Measurements from ENCODE around the gene ASCC1. TPM values are rescaled to one million over a fixed set of nuclear protein-coding genes. Genes with fewer than 3 reads are reported as not detected.

The ASCC1 gene
- 25.7 TPM for total RNA-seq

- peak; percentile 76 to 79 for DNase-seq (ENCODE audit: low spot score in 2 of 2)
- FAIRE-seq, result no peak
Observed at GRCh38 chr10:72215611-72216549, at the start of gene ASCC1, which contains the start of gene ANAPC16. ASCC1 (minus strand) TSS chr10:72216276; CDS start chr10:72213298, 2,978 bp downstream. ANAPC16 (plus strand) TSS chr10:72216012; CDS start chr10:72223915, 7,903 bp downstream.

- DNase-seq (ENCODE audit: low spot score in 2 of 2) (no peak), FAIRE-seq (no peak)
Observed at GRCh38 chr10:72265508-72265907, 49.4 kb upstream of the ASCC1 start.

DNA sequence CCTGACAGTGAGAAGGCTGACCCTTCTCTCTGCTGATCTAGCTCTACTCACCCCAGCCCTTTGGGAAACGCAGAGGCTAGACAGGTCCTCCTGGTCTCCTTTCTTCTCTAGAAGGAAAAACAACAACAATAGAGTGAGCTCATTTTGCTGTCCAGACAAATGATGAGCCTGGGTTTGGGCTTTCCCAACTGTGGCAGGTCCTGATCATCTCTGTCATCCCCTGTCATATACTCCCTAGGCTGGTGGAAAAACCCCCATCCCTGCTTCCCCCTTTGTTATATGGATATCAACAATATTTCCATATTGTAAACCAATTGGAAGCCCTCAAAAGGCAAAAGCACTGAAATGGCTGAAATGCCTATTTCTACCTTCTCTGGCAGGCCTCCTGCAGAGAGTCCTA lies 48.5 kb upstream of the ASCC1 start:
- FAIRE-seq, result no peak
- no peak for DNase-seq (ENCODE audit: low spot score in 2 of 2)

GRCh38 chr10:72263613-72264241 lies 47.7 kb upstream of the ASCC1 start:
- no peak for FAIRE-seq
- no peak for DNase-seq (ENCODE audit: low spot score in 2 of 2)

DNA sequence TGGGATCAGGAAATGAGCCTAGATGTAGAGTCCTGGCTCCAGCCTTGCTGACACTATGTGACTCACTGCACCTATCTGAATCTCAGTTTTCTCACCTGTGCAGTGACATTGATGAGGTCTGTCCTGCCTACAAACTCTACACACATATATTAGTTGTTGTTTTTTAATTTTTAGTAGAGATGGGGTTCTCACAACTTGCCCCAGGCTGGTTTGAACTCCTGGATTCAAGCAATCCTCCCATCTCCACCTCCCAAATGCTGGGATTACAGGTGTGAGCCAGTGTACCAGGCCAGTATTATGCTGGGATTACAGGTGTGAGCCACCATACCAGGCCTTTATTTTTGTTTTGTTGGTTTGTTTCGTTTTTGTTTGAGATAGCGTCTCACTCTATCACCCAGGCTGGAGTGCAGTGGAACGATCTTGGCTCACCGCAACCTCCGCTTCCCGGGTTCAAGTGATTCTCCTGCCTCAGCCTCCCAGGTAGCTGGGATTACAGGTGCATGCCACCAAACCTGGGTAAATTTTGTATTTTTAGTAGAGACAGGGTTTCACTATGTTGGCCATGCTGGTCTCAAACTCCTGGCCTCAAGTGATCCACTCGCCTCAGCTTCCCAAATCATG lies 45.8 kb upstream of the ASCC1 start:
- DNase-seq (ENCODE audit: low spot score in 2 of 2), result no peak
- FAIRE-seq, result no peak

- peak in 1 of 2 donors; percentile 28 for DNase-seq (ENCODE audit: low spot score in 2 of 2)
- no peak for FAIRE-seq
Observed at GRCh38 chr10:72260976-72261783, 45.1 kb upstream of the ASCC1 start.

- FAIRE-seq (no peak), DNase-seq (ENCODE audit: low spot score in 2 of 2) (peak; percentile 70 to 91)
Observed at GRCh38 chr10:72260239-72260975, 44.3 kb upstream of the ASCC1 start.

DNA sequence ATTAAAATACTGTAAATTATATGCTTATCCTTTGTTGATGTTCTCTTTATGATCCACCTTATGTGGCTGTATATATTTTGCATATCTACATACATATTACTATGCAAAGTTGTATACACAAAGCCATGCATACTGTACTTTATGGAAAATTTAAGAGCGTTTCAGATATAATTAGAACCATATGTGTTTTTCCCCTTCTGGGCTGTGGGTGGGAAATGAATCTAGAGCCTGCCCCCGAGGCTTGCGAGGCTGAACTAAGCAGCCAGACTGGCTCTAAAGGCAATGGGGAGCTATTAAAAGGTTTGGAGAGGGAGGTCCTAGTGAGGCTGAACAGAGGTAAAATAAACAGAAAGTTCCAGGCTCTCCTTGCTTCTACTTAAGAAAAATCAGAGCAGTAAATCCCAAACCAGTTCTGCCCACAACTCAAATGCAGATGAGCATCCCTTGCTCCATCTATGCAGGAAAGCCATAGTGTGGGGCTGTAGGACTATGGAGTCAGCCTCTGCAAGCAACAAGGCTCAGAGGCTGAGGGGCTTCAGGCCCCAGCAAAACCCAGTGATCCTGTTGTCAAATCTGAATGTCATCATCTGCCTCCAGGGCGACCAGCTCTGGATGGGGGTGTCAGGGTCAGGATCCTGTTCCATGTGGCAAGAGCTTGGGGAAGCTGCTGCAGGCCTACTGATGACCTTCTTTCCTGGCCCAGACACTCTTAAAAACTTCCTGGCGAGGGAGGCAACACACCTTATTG lies 43.6 kb upstream of the ASCC1 start:
- DNase-seq (ENCODE audit: low spot score in 2 of 2) (no peak), FAIRE-seq (no peak)

GRCh38 chr10:72258617-72259016 lies 42.5 kb upstream of the ASCC1 start:
- no peak for DNase-seq (ENCODE audit: low spot score in 2 of 2)
- no peak for FAIRE-seq

DNA sequence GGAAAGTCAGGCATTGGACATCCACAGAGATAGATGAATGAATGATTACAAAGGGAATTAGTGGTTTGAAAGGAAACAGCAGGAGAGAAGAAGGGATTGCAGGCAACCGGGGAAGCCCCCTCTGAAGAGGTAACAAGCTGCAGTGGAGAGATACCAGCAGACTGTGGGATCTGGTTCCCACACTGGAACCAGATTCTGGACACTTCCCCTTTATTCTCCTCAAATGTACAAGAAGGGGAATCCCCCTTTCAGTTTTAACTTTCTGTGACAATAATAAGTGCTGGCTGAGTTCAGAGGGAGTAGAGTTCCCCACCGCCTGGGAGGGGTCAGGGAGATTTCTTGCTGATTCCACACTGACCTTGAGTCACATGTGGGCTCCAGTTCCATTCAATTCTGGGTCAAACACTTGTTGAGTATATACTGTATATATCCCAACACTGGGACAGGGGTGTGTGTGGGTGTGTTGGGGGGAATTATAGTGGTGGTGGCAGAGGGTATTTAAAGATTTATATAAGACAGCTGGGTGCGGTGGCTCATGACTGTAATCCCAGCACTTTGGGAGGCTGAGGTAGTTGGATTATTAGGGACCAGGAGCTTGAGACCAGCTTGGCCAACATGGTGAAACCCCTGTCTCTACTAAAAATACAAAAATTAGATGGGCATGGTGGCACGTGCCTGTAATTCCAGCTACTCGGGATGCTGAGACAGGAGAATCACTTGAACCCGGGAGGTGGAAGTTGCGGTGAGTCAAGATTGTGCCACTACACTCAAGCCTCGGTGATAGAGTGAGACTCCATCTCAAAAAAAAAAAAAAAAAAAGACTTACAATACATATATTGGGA lies 41.2 kb upstream of the ASCC1 start:
- DNase-seq (ENCODE audit: low spot score in 2 of 2), result no peak
- no peak for FAIRE-seq

GRCh38 chr10:72255977-72256729 lies 40.1 kb upstream of the ASCC1 start:
- FAIRE-seq (no peak), DNase-seq (ENCODE audit: low spot score in 2 of 2) (no peak)

DNA sequence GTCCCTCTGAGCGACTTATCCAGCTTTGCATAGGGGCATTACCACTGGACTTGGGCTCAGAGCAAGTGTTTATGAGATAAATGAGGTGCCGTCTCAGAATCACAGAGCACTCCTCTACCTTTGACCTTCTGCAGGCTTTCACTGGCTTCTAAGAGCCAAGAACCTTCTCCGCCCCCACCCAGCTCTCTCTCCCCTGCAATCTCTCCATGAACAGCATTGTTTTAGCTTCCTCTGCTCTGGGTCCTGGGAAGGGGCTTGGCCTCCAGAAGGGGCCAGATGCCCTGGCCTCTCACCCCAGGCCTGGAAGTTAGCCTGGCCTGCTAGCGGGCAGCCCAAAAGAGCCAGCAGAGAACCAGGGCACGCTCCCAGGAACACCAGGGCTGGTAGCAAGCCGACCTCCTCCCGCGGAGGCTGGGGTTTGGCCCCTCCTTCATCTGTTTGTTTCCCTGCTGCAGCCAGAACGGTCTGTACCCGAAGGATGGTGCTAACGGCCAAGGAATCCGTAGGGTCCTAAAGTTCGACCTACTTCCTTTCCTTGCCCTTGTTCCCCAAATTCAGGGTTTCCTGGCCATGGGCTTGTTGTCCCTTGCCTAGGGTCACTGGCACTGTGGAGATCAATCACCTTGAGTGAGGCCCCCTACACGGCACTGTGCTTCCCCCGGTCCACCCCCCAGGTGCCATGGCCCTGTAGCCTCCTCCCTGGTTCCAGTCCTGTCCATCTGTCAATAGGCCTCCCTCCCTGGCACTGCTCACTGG lies 38.9 kb upstream of the ASCC1 start:
- DNase-seq (ENCODE audit: low spot score in 2 of 2) (peak; percentile 70 to 85), FAIRE-seq (no peak)

GRCh38 chr10:72253578-72253977 lies 37.5 kb upstream of the ASCC1 start:
- DNase-seq (ENCODE audit: low spot score in 2 of 2) (no peak), FAIRE-seq (no peak)

GRCh38 chr10:72252972-72253371 lies 36.9 kb upstream of the ASCC1 start:
- FAIRE-seq, result no peak

DNA sequence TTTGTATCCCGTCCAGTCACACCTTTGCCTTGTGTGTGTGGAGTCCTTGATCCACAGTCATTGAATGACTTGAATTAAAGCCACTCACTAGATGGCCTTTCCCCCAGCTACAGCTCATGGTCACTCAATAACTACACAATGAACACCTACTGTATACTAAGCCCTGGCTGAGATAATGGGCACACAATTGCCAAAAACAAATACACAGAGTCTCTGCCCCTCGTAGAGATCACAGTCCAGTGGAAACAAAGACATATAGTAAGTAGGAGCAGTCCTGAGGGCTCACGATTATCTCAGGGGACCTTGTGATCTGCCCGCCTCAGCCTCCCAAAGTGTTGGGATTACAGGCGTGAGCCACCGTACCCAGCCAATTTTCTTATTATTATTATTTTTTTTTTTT lies 35.6 kb upstream of the ASCC1 start:
- DNase-seq (ENCODE audit: low spot score in 2 of 2) (no peak), FAIRE-seq (no peak)

More at GRCh38 chr10:72252972-72253371, 36.9 kb upstream of the ASCC1 start:
- no peak for DNase-seq (ENCODE audit: low spot score in 2 of 2)

DNA sequence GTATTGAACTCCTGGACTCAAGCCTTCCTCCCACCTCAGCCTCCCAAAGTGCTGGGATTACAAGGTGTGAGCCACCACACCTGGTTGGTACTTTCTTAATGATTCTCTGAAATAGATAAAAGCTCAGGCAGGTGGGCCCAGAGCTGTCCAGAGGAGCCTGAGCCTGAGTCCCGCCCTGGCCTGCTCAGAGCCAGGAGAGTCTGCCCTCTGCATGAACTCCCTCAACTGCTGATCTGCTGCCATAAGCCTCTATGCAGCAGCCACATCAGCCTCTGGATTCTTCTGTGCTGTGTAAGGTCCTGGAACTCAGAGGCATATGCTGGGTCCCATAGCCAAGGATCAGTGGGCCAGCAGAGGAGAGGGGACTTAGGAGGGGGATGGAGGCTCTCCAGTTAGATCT lies 34.6 kb upstream of the ASCC1 start:
- DNase-seq (ENCODE audit: low spot score in 2 of 2) (no peak), FAIRE-seq (no peak)
